H4 (cell line): ENCODE measurements around the gene IL4R. TPM values are rescaled to one million over a fixed set of nuclear protein-coding genes. Genes with fewer than 3 reads are reported as not detected.
"Not testable (repeated sequence)": the region's sequence is repeated elsewhere in the genome, so short reads cannot be mapped to it uniquely, and the experiment has no call there.

Experiments
- DNase-seq: peaks from one replicate; pipeline ENCODE4 v3.0.0-alpha.2; 2015; ENCODE audit warnings: low spot score
- total RNA-seq: library from RNA; depleted of rRNA; stranded (reverse); fragments of >200 nt; shearing (Covaris generic); gene quantifications from 2 replicates; pipeline ENCODE4 v1.2.3, GENCODE V29; 2014

The IL4R gene
- total RNA-seq, 1 experiment from 2014 or later = 9.0 TPM

GRCh38 chr16:27329376-27330079 lies 15.8 kb downstream of the IL4R start:
- not testable (repeated sequence) for DNase-seq

GRCh38 chr16:27330542-27330941 lies 16.8 kb downstream of the IL4R start:
- peak; percentile 83 for DNase-seq

GRCh38 chr16:27332105-27332504 lies 18.3 kb downstream of the IL4R start:
- DNase-seq = no peak

- DNase-seq = no peak
These were observed 19.3 kb downstream of the IL4R start for GRCh38 chr16:27333104-27333503.

GRCh38 chr16:27333549-27333948 lies 19.8 kb downstream of the IL4R start:
- no peak for DNase-seq

- DNase-seq = no peak
These were observed 20.5 kb downstream of the IL4R start for GRCh38 chr16:27334192-27334764.

- DNase-seq = no peak
These were observed 21.1 kb downstream of the IL4R start for GRCh38 chr16:27334838-27335237.

- DNase-seq = no peak
These were observed 21.7 kb downstream of the IL4R start for GRCh38 chr16:27335349-27336053.

- no peak for DNase-seq
These were observed 23.2 kb downstream of the IL4R start for GRCh38 chr16:27337024-27337423.

- DNase-seq = no peak
These were observed 25.4 kb downstream of the IL4R start for GRCh38 chr16:27339180-27339579.

GRCh38 chr16:27340654-27341053 lies 26.9 kb downstream of the IL4R start:
- no peak for DNase-seq

GRCh38 chr16:27341549-27341948 lies 27.8 kb downstream of the IL4R start:
- no peak for DNase-seq

- no peak for DNase-seq
These were observed 28.2 kb downstream of the IL4R start for GRCh38 chr16:27341971-27342370.

GRCh38 chr16:27344721-27345120 lies 30.9 kb downstream of the IL4R start:
- DNase-seq = no peak

GRCh38 chr16:27345201-27345600 lies 31.4 kb downstream of the IL4R start:
- no peak for DNase-seq

- DNase-seq = no peak
These were observed 33.0 kb downstream of the IL4R start for GRCh38 chr16:27346819-27347218.

- no peak for DNase-seq
These were observed 34.3 kb downstream of the IL4R start for GRCh38 chr16:27347930-27348685.

- no peak for DNase-seq
These were observed 35.5 kb downstream of the IL4R start for GRCh38 chr16:27349276-27349675.

- no peak for DNase-seq
These were observed 36.2 kb downstream of the IL4R start for GRCh38 chr16:27350006-27350405.

- DNase-seq = no peak
These were observed 38.2 kb downstream of the IL4R start for GRCh38 chr16:27351989-27352388.

- DNase-seq = no peak
These were observed 40.1 kb downstream of the IL4R start for GRCh38 chr16:27353853-27354252.

- DNase-seq = peak; percentile 57
These were observed 41.8 kb downstream of the IL4R start for GRCh38 chr16:27355610-27356009.
